ENCODE measurements around the gene GH2.
"Not testable (repeated sequence)": the region's sequence is repeated elsewhere in the genome, so short reads cannot be mapped to it uniquely, and the experiment has no call there.

- not testable (repeated sequence) for TF ChIP-seq CTCF (conservative IDR thresholded peaks at IDR 0.05; ENCODE audit: low read depth, low read length); EZH2 (IDR thresholded peaks at IDR 0.05; ENCODE audit: low read length, unreplicated experiment)
Observed at GRCh38 chr17:63843387-63843888, 38.3 kb downstream of the GH2 start.
